Measurements from ENCODE around the gene PRSS48.
"Not testable (repeated sequence)": the region's sequence is repeated elsewhere in the genome, so short reads cannot be mapped to it uniquely, and the experiment has no call there.

The PRSS48 gene

GRCh38 chr4:151260526-151260925 lies 16.4 kb upstream of the PRSS48 start:
- DNase-seq (ENCODE audit: low read depth), result no peak

- no peak for DNase-seq (ENCODE audit: low read depth)
Measured at GRCh38 chr4:151263455-151263854, 13.5 kb upstream of the PRSS48 start.

DNA sequence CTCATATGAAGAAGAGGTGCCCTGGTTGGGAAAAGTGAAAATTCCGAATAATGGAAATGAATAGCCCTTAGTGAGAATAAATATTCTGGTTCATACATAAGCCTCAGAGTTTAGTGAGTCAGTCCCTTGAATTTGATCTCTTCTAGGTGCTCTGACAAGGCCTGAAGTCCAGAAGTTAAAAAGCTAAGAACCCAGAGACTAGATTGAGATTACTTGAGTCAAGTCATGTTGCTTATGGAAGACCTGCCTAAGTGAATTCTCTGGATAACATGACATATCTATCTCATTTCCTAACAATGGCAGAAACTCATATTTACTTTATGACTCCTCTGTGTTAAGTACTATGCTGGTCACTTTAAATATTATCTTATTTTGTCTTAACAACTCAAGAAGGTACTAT lies 10.5 kb upstream of the PRSS48 start:
- DNase-seq (ENCODE audit: low read depth), result no peak

DNA sequence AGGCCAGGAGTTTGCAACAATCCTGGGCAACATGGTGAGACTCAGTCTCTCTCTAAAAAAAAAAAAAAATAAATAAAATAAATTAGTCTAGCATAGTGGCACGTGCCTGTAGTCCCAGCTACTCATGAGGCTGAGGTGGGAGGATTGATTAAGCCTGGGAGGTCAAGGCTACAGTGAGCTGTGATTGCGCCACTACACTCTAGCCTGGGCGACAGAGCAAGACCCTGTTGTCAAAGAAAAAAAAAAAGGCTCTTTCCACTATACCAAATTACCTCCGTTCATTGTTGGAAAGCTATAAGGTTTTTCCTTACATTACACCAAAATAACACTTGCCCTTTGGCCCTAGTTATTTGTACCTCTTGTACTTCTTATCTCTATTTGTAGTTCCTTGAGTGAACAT lies 9.9 kb upstream of the PRSS48 start:
- no peak for DNase-seq (ENCODE audit: low read depth)

GRCh38 chr4:151267822-151268535 lies 9.0 kb upstream of the PRSS48 start:
- no peak for DNase-seq (ENCODE audit: low read depth)

- not testable (repeated sequence) for DNase-seq (ENCODE audit: low read depth)
Measured at GRCh38 chr4:151268905-151269304, 8.1 kb upstream of the PRSS48 start.

GRCh38 chr4:151284534-151285245 lies 7.7 kb downstream of the PRSS48 start:
- DNase-seq (ENCODE audit: low read depth), result no peak

- no peak for DNase-seq (ENCODE audit: low read depth)
Measured at GRCh38 chr4:151287409-151287808, 10.4 kb downstream of the PRSS48 start.

DNA sequence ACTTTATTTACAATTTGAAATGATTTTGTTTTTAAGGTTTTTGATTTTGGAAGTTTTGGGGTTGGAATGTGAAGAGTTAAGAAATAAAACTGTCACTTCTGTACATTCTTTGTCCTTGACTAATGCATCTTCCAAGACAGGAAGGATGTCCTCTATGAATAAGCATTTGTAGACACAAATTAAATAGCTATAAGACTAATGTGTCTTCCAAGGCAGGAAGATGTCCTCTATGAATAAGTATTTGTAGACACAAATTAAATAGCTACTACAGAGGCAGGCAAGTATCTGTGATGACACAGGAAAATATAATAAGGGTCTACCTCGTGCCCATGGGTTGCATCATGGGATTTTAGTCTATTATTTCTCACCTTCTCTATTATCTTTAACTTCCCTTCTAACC lies 14.5 kb downstream of the PRSS48 start:
- no peak for DNase-seq (ENCODE audit: low read depth)

- no peak for DNase-seq (ENCODE audit: low read depth)
Measured at GRCh38 chr4:151292038-151292437, 15.1 kb downstream of the PRSS48 start.

GRCh38 chr4:151294833-151295496 lies 18.0 kb downstream of the PRSS48 start:
- DNase-seq (ENCODE audit: low read depth), result no peak

DNA sequence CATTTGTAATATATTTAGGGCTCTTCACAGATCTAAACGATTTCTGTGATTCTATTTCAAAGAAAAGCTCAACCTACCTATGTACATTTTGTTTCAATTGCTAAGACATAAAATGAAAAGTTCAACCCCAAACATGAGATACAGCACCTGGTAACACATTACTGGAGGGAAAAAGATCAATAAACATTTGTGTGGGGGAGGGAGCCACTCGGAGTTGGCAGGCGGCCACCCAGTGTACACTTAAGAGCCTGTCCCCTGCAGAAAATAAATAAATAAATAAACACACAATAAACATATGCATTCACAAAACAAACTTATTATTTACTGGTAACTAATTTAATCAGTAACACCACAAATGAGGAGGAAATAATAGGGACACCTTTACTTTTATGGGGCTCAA lies 19.3 kb downstream of the PRSS48 start:
- DNase-seq (ENCODE audit: low read depth), result no peak

DNA sequence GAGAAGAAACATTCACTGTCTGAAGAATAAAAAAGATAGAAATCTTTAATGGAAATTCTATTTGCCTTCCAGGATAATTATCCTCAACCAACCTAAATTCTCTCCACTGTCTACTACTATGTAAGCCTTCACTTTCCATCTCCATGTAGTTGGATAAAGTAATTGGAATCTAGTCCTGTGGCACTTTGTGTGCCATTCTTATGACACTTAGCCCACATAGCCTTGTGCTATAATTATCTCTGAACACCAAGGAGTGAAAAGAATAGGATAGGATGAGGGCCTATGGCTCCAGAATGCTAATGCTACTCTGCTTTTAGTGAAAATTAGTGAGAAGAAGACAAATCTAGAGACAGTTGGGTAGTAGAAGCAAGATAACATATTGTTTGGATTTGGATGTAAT lies 20.2 kb downstream of the PRSS48 start:
- DNase-seq (ENCODE audit: low read depth), result no peak

- no peak for DNase-seq (ENCODE audit: low read depth)
Measured at GRCh38 chr4:151302432-151302831, 25.5 kb downstream of the PRSS48 start.

- no peak for DNase-seq (ENCODE audit: low read depth)
Measured at GRCh38 chr4:151304226-151304625, 27.3 kb downstream of the PRSS48 start.

DNA sequence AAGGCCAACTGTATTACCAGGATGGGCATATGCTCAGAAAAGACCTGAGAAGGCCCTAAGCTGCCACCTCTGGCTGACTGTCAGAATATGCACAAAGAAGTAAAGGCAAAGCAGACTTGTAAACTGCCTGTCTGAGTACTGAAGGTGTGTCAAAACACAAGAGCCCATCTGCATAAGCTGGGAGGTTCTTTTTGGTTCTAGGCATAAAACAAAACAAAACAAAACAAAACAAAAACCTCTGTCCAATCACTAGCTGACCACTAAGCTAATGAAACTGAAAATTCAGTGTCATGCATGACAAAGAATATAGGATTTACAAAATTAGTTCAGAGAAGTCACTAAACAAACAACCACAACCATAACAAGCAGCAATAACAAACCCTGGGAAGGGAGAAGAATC lies 27.8 kb downstream of the PRSS48 start:
- no peak for DNase-seq (ENCODE audit: low read depth)

- DNase-seq (ENCODE audit: low read depth), result no peak
Measured at GRCh38 chr4:151310124-151310728, 33.3 kb downstream of the PRSS48 start.

GRCh38 chr4:151313306-151314009 lies 36.5 kb downstream of the PRSS48 start:
- DNase-seq (ENCODE audit: low read depth), result no peak

DNA sequence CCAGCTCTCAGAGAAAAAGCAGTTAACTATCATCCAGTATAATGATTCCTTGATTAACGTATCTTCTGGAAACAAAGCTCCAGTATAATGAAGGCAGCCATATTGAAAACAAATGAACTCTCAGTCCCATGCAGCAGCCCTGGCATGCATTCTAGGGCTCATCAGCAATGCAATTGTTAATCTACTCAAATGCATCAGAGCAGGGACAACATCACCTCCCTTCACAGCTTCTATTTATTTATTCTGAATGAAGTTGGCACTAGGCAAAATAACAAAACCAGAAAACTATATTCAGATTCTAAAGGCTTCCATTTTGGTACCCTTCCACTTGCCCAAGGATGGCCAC lies 37.0 kb downstream of the PRSS48 start:
- DNase-seq (ENCODE audit: low read depth), result no peak

DNA sequence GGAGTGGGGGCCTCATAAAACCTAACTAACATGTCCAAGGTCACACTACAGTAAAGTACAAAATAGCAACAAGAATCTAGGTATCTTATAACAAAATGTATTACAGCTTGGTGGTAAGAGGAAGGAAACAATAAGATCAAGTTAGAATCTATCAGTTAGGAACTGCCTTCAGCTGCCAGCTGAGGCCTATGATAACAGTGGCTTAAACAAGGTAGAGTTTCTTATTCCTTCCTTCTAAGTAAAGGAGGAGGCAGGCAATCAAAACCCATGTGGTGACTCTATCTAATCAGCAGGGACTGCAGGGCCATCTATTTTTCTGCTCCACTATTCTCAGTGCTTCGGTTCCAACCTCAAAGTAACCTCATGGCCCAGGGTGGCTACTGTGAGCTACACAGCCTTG lies 37.5 kb downstream of the PRSS48 start:
- DNase-seq (ENCODE audit: low read depth), result no peak

DNA sequence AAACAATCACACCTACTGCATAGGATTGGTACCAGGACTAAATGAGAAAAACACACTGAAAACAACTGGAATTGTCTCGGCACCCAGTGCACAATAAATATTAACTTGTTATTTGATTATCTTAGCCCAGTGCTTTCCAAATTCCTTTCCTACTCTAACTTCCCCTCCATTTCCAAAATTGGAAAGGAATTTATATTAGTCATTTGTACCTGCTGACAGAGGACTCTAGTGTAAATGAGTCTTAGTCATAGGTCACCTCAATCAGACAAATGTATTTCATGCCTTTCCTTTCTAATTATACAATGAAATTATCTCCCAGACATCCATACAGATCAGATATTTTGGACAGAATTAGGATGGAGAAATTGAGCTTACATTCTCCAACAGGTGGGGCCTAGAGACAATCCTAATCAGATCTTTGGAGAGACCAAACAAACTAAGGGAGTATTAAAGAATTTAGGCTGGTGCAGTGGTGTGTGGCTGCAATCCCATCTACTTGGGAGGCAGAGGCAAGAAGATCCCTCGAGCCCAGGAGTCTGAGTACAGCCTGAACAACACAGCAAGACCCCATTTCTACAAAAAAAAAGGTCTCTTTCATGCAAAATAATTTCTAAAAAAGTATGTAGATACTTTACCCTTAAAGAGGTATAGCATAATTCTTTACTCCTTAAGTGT lies 38.4 kb downstream of the PRSS48 start:
- DNase-seq (ENCODE audit: low read depth), result no peak

- no peak for DNase-seq (ENCODE audit: low read depth)
Measured at GRCh38 chr4:151316645-151317044, 39.7 kb downstream of the PRSS48 start.

All from GM04503 (cell line).